Measurements from ENCODE around the gene COL20A1.

COL20A1 gene

DNA sequence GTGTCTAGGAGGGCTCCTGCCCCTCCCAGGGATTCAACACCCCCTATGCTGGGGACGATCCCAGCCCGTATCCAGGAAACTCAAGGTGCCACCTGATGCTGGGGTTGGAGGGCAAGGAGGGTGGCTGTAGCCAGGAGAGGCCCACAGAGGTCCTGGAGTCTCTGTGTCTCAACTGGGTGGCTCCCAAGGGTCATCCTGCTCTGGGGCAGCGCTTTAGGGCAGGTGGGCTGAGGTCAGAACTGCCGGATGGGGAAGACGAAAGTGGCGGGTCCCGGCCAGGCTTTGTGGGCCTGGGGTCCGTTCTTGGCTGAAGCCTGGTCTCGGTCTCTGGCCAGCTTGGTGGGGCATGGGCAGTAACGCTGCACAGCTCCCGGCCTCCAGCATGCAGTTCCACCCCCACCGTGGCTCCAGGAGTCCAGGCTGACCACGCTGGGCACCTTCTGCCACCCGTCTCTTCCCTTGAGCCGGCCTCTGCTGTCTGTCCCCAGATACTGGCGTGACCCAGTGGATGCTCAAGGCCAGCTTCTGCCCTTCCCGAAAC, 2.8 kb upstream of the COL20A1 start:
- Histone ChIP-seq H3K4me3 (ENCODE audit: low read depth, low read length) (no peak overlapping the region), H3K9me3 (ENCODE audit: control insufficient read depth, insufficient read depth, low read depth, low read length) (no peaks in the 10 kb centered on the region), H3K4me1 (ENCODE audit: control insufficient read depth, insufficient read depth, low read length) (no peaks in the 10 kb centered on the region), H3K27ac (ENCODE audit: extremely low read depth, low read depth, low read length) (no peak overlapping the region), H3K36me3 (ENCODE audit: control insufficient read depth in 2 of 2, insufficient read depth in 1 of 2, low read length in 2 of 2) (peaks cover 0 to 40% of the 10 kb centered on the region in 2 experiments; a peak in 1 of 3 replicates)
- TF ChIP-seq, protein P1, sequence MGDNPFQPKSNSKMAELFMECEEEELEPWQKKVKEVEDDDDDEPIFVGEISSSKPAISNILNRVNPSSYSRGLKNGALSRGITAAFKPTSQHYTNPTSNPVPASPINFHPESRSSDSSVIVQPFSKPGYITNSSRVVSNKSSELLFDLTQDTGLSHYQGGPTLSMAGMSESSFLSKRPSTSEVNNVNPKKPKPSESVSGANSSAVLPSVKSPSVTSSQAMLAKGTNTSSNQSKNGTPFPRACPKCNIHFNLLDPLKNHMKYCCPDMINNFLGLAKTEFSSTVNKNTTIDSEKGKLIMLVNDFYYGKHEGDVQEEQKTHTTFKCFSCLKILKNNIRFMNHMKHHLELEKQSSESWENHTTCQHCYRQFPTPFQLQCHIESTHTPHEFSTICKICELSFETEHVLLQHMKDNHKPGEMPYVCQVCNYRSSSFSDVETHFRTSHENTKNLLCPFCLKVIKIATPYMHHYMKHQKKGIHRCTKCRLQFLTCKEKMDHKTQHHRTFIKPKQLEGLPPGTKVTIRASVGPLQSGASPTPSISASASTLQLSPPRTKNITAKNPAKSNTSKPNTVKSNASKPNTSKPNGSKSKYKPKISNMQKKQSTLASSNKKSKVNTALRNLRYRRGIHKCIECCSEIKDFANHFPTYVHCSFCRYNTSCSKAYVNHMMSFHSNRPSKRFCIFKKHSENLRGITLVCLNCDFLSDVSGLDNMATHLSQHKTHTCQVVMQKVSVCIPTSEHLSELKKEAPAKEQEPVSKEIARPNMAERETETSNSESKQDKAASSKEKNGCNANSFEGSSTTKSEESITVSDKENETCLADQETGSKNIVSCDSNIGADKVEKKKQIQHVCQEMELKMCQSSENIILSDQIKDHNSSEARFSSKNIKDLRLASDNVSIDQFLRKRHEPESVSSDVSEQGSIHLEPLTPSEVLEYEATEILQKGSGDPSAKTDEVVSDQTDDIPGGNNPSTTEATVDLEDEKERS (tag by site-specific recombination; IDR thresholded peaks at IDR 0.05), result no peak
- TF ChIP-seq ZNF518A (tag by site-specific recombination; conservative IDR thresholded peaks at IDR 0.05; ENCODE audit: low read depth) (no peak), SCRT2 (tag by site-specific recombination; IDR thresholded peaks at IDR 0.05) (0 out of 2 replicates have a peak, but pooled peaks have one; percentile 25), ZNF16 (tag by site-specific recombination; IDR thresholded peaks at IDR 0.05; ENCODE audit: low read depth) (no peak)
- POLR2A ChIA-PET, result interaction anchor here (2.4 kb wide), 1 partner anchor 67 kb away, joined by 6 read pairs; no protein-coding TSS in a partner anchor
- CTCF ChIA-PET, result interaction anchor here (1.1 to 7.4 kb wide), 3 partner anchors 10 to 100 kb away, joined by 3 to 85 read pairs (median 13); no protein-coding TSS in a partner anchor

GRCh38 chr20:63290677-63291472, 2.1 kb upstream of the COL20A1 start:
- Histone ChIP-seq H3K4me1 (ENCODE audit: control insufficient read depth, insufficient read depth, low read length) (no peaks in the 10 kb centered on the region), H3K9me3 (ENCODE audit: control insufficient read depth, insufficient read depth, low read depth, low read length) (no peaks in the 10 kb centered on the region), H3K36me3 (ENCODE audit: control insufficient read depth in 2 of 2, insufficient read depth in 1 of 2, low read length in 2 of 2) (peaks cover 0 to 34% of the 10 kb centered on the region in 2 experiments; a peak in 1 of 3 replicates), H3K4me3 (ENCODE audit: low read depth, low read length) (no peak overlapping the region), H3K27ac (ENCODE audit: extremely low read depth, low read depth, low read length) (no peak overlapping the region)
- POLR2A ChIA-PET, result interaction anchor here (0.6 to 2.4 kb wide), 2 partner anchors 18 to 67 kb away, joined by 5 to 6 read pairs; partner anchors contain the start of gene ARFGAP1
- CTCF ChIA-PET, result interaction anchor here (0.6 to 7.4 kb wide), 12 partner anchors 9 to 905 kb away, joined by 3 to 85 read pairs (median 3); no protein-coding TSS in a partner anchor
- TF ChIP-seq KLF8 (tag by site-specific recombination; IDR thresholded peaks at IDR 0.05), result peak; percentile 56; the same call in 1 of the 2 replicates
- TF ChIP-seq, protein P2, sequence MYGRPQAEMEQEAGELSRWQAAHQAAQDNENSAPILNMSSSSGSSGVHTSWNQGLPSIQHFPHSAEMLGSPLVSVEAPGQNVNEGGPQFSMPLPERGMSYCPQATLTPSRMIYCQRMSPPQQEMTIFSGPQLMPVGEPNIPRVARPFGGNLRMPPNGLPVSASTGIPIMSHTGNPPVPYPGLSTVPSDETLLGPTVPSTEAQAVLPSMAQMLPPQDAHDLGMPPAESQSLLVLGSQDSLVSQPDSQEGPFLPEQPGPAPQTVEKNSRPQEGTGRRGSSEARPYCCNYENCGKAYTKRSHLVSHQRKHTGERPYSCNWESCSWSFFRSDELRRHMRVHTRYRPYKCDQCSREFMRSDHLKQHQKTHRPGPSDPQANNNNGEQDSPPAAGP (tag by site-specific recombination; IDR thresholded peaks at IDR 0.05), result 0 out of 2 replicates have a peak, but pooled peaks have one; percentile 22
- 0 out of 2 replicates have a peak, but pooled peaks have one; percentile 31 for TF ChIP-seq SP7 (tag by site-specific recombination; IDR thresholded peaks at IDR 0.05)
- no peak for TF ChIP-seq ZNF510 (tag by site-specific recombination; IDR thresholded peaks at IDR 0.05; ENCODE audit: insufficient replicate concordance)
- TF ChIP-seq ZNF600 (tag by site-specific recombination; IDR thresholded peaks at IDR 0.05), result peak; percentile 78
- TF ChIP-seq ZFHX2 (tag by site-specific recombination; conservative IDR thresholded peaks at IDR 0.05), result 0 out of 2 replicates have a peak, but pooled peaks have one; percentile 26
- peak; percentile 31; the same call in 1 of the 2 replicates for TF ChIP-seq ZFP3 (tag by site-specific recombination; IDR thresholded peaks at IDR 0.05; ENCODE audit: low read depth)
- TF ChIP-seq, protein P3, sequence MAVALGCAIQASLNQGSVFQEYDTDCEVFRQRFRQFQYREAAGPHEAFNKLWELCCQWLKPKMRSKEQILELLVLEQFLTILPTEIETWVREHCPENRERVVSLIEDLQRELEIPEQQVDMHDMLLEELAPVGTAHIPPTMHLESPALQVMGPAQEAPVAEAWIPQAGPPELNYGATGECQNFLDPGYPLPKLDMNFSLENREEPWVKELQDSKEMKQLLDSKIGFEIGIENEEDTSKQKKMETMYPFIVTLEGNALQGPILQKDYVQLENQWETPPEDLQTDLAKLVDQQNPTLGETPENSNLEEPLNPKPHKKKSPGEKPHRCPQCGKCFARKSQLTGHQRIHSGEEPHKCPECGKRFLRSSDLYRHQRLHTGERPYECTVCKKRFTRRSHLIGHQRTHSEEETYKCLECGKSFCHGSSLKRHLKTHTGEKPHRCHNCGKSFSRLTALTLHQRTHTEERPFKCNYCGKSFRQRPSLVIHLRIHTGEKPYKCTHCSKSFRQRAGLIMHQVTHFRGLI (tag by site-specific recombination; IDR thresholded peaks at IDR 0.05), result peak; percentile 30; the same call in 1 of the 2 replicates
- TF ChIP-seq, protein P4, sequence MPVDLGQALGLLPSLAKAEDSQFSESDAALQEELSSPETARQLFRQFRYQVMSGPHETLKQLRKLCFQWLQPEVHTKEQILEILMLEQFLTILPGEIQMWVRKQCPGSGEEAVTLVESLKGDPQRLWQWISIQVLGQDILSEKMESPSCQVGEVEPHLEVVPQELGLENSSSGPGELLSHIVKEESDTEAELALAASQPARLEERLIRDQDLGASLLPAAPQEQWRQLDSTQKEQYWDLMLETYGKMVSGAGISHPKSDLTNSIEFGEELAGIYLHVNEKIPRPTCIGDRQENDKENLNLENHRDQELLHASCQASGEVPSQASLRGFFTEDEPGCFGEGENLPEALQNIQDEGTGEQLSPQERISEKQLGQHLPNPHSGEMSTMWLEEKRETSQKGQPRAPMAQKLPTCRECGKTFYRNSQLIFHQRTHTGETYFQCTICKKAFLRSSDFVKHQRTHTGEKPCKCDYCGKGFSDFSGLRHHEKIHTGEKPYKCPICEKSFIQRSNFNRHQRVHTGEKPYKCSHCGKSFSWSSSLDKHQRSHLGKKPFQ (tag by site-specific recombination; IDR thresholded peaks at IDR 0.05), result no peak
- no peak for TF ChIP-seq ZNF37A (tag by site-specific recombination; IDR thresholded peaks at IDR 0.05)
- peak; percentile 94 for TF ChIP-seq ZBTB8A (tag by site-specific recombination; IDR thresholded peaks at IDR 0.05)
- peak; percentile 90 for TF ChIP-seq KLF1 (tag by site-specific recombination; IDR thresholded peaks at IDR 0.05)
- TF ChIP-seq ZNF239 (tag by site-specific recombination; IDR thresholded peaks at IDR 0.05), result no peak

All from HEK293 (cell line).